NCI-H2107 treated with DMSO at 0.1 percent for 48 hours (cell line): Measurements from ENCODE around the gene ARHGEF26.

Source experiments
- DNase-seq: peaks from one replicate; lab custom pipeline; 2025; ENCODE audit not compliant: unreplicated experiment; lab: John Stamatoyannopoulos, UW

The ARHGEF26 gene

DNA sequence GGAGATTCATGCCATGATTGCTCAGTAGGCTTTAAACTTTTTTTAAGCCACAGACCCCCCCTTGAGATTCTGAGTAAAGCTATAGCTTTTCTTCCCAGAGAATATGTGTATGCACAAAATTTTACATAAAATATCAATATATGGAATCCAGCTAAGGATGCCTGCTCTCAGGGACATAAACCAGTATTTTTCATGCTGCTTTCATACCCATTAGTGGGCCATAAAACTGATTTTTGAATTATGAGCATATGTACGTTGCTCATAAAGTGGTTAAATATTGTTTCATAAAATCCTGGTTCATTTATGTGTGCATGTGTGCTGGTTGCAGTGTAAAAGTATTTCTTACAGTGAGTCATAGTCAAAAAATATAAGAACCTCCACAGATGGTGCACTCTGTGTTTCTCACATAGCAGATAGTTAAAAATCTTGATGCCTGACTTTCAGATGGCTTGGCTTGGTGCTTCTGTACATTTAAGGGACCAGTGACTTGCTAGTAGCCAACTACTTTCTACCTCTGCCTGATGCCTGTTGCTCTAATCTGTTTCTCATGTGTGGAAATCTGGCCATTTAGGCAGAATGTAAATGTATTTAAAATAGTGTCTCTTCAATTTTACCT lies 71.9 kb downstream of the ARHGEF26 start:
- no peak for DNase-seq

DNA sequence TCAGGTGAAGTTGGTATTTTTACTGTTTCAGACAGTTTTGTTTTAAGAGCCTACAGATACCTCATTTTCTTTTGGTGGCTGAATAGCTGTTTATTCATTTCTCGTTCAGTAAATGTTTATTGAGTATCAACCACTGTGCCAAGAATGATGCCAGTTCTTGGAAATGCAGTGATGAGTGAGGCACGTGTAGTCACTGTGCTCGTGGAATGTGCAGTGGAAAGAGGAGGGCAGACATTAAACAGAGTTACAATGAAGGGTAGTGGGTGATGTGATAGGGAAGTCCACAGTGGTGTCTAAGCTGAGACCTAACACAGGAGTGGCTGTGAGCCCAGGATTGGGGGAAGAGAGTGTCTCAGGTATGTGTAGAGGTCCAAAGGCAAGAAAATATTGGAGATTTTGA lies 73.7 kb downstream of the ARHGEF26 start:
- DNase-seq, result no peak

DNA sequence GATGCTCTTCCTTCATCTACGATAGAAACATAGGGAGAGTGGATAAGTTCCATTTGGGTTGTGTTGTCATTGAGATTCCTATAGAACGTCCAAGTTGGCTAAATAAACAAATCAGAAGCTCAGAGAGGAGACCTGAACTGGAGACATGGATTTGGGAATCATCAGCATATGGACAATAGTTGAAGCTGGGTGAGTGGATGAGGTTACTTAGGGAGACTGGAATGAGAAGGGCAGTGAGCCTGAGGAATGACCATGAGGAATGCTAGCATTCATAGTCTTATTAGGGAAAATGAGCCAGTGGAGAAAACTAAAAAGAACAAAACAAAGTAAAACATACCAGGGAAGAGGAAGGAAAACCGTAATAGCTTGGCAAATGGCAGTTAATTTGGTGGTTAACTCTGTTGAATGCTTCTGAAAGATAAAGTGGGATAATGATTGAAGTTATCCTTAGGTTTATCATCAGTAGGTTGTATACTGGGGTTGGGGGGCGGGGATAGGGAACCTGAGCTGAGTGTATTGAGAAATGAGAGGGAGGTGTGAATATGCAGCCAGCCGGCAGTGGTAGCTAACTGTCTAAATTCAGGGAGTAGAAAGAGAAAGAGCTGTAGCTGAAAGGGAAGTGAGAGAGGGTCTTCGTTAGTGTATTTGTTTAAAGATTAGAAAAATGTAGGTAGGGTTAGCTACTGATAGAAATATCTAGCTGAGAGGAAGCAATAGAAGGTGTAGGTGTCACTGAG lies 74.6 kb downstream of the ARHGEF26 start:
- DNase-seq, result no peak

DNA sequence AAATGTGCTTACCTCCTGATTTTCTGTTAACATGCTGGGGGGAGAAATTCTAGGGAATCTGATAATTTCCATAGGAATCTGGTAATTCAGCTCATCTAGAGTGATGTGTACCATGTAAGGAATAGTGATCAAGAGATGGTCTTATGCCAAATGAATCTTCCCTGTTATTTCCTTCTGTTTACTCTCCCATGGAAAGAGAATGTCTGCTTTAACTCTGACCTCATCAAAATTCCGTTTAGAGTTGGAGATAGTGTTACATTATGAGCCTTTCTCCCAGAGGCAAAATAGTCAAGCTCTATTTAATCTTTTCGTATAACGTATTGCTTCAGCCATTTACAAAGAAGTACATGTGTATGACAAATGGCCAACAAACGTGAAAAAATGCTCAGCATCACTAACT lies 76.6 kb downstream of the ARHGEF26 start:
- no peak for DNase-seq

DNA sequence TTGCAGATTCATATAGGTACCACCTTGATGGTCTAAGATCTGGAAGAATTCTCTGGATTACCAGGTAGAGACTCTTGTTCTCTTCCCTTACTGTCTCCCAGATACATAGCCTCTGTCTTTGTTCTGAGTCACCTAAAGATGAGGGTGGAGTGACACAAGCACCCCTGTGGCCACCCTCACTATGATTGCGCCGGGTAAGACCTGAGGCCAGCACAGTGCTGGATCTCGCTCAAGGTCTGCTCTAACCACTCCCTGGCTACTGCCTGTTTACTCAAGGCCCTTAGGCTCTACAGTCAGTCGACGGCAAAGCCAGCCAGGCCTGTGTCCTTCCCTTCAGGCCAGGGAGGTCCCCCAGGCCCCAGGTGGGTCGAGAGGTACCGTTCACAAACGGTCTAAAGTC lies 88.3 kb downstream of the ARHGEF26 start:
- DNase-seq, result no peak

- DNase-seq, result no peak
Measured at GRCh38 chr3:154210986-154211385, 89.8 kb downstream of the ARHGEF26 start.

DNA sequence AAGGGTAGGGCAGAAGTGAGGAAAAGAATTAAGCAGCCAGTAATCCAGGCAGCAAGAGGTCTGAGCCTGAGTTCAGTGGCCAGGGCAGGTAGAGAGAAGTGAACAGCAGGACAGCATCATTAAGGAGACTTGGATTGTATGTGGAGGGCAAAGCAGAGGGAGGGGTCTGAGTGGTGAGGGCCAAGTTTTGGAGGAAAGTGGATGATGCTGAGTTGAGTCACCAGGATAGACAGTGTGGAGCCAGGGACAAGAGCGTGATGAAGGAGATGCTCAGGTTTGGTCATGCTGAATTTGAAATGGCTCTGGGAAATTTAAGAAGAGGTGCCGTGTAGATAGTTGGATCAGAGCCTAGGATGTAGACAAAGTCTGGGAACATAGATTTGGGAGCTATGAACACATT lies 93.1 kb downstream of the ARHGEF26 start:
- DNase-seq, result no peak

DNA sequence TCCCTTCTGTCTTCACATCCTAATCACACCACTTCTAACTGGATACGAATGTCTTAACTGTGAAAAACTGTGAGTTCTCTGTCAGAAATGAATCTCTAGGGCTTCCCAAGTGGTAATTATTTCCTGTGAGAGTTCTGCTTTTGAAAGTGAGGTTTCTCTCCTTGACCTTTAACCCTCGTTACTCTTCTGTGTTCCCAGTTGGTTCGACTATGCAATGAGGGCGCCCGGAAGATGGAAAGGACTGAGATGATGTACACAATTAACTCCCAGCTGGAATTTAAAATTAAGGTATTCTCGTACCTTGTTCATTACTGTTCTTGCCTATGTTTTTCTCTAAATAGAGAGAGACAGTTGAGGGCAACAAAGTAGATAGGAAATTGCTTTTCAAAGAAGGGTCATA lies 96.5 kb downstream of the ARHGEF26 start:
- DNase-seq, result no peak

- DNase-seq, result no peak
Measured at GRCh38 chr3:154218728-154219127, 97.5 kb downstream of the ARHGEF26 start.

GRCh38 chr3:154220462-154220861 lies 99.3 kb downstream of the ARHGEF26 start:
- no peak for DNase-seq

- DNase-seq, result no peak
Measured at GRCh38 chr3:154223519-154223918, 102.3 kb downstream of the ARHGEF26 start.

DNA sequence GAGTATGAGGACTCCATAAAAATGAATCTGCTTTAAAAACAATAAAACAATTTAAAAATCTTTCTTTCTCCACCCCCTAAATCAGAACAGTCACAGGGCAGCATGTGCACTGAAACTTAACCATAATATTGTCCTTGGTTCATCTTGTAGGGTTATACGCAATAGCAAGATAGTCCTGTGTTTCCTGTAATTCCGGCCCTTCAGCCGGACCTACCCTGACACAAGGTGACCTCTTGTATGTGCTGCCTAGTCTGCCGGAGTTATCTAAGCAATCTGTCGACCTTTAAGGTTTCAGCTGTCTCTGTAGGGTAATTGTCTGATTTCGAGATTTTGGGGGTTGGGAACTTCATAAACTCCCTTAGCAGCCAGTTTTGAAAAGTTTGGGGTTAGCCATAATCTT lies 103.2 kb downstream of the ARHGEF26 start:
- no peak for DNase-seq

- DNase-seq, result no peak
Measured at GRCh38 chr3:154224866-154225265, 103.7 kb downstream of the ARHGEF26 start.

GRCh38 chr3:154225536-154225935 lies 104.3 kb downstream of the ARHGEF26 start:
- DNase-seq, result no peak

- DNase-seq, result no peak
Measured at GRCh38 chr3:154227531-154227930, 106.3 kb downstream of the ARHGEF26 start.

DNA sequence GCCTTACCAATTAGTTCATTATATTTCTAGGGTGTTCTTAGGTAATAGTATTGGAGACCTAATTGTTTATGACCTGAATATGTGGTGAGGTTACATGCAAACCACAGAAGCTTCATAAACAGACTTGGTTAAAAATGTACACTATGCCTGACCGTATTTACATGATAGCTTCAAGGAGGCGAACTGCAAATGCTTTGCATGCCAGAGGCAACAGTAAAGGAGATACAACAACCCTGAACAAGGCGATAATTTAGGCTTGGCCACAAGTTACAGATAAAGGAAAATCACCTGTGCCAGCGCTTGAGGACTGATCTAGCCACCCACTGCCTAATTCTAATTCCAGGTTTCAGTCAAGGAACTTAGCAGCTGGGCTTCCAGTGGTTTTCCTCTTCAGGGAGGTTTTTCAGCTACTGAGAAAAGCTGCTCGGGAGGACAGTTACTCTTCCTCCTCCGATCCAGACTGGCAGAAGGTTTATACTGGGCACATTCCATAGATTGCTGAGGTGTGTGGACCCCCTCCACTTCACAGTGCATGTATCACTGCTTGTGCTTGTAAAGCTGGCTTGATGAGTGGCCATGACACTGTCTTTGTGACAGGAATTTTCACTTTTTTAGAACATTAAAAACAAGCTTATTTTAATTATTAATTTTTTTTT lies 107.5 kb downstream of the ARHGEF26 start:
- no peak for DNase-seq

DNA sequence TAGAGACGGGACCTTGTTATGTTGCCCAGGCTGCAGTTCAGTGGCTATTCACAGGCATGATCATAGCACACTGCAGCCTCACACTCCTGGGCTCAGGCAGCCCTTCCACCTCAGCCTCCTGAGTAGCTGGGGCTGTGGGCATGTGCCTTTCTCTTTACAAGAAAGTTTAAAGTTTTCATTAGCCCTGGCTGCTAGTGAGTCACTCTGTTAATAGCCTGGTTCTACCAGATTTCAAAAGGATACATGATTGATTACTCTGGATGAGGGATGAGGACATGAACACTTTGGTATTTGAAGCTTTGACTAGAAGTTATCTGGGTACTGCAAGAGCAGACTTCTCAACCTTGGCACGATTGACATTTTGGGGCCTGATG lies 108.0 kb downstream of the ARHGEF26 start:
- no peak for DNase-seq

GRCh38 chr3:154235330-154235729 lies 114.1 kb downstream of the ARHGEF26 start:
- DNase-seq, result no peak

DNA sequence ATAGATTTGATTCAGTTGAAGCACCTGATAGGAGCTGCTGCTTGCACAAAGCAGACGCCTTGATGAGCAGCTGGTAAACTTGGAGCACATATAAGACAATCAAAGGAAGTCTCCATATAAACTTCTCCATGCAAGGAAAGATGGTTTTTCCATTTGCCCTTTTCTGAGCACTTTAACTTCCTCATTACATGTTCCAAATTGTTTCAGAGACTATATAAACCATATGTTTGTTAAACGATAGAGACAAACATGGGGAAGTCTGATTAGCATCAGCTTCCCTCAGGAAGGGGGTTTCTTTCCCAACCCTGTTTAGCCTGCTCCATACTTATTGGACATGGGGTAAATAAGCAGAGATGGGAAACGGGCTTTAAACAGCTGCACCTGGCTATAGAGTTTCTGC lies 115.1 kb downstream of the ARHGEF26 start:
- DNase-seq, result no peak

GRCh38 chr3:154240235-154240634 lies 119.0 kb downstream of the ARHGEF26 start:
- DNase-seq, result no peak

GRCh38 chr3:154241496-154241895 lies 120.3 kb downstream of the ARHGEF26 start:
- DNase-seq, result no peak

- DNase-seq, result no peak
Measured at GRCh38 chr3:154242766-154243165, 121.6 kb downstream of the ARHGEF26 start.
